ENCODE measurements around the gene HRG.

HRG gene

GRCh38 chr3:186653984-186654383, 11.8 kb upstream of the HRG start:
- 0 out of 2 replicates have a peak, but pooled peaks cover 3% of the 10 kb centered on the region for H3K9me3 ChIP-seq (ENCODE audit: insufficient read depth, low read depth, low read length)
- no peak overlapping the region for H3K4me3 ChIP-seq (ENCODE audit: low read length)
- 34% methylated on average over 6 of the region's 6 CpGs for WGBS
- H3K9ac ChIP-seq (ENCODE audit: low read depth, low read length): no peak overlapping the region
- 0 out of 2 replicates have a peak, but pooled peaks cover 2% of the 10 kb centered on the region for H3K36me3 ChIP-seq (ENCODE audit: insufficient read depth, low read length)
- H3K4me1 ChIP-seq (ENCODE audit: insufficient read depth, low read length): peaks cover 8% of the 10 kb centered on the region
- no peak overlapping the region for H3K27ac ChIP-seq (ENCODE audit: low read depth, low read length)
- no peaks in the 10 kb centered on the region for H3K27me3 ChIP-seq (ENCODE audit: insufficient read depth, low read length)

- Histone ChIP-seq H3K9ac (ENCODE audit: low read depth, low read length) (peak overlapping the region; percentile 40; the same call in 1 of the 2 replicates), H3K27ac (ENCODE audit: low read depth, low read length) (peak overlapping the region; percentile 76), H3K36me3 (ENCODE audit: insufficient read depth, low read length) (no peaks in the 10 kb centered on the region), H3K4me3 (ENCODE audit: low read length) (no peak overlapping the region), H3K4me1 (ENCODE audit: insufficient read depth, low read length) (peaks cover 25% of the 10 kb centered on the region), H3K9me3 (ENCODE audit: insufficient read depth, low read depth, low read length) (no peaks in the 10 kb centered on the region), H3K27me3 (ENCODE audit: insufficient read depth, low read length) (no peaks in the 10 kb centered on the region)
- 11% methylated on average over 7 of the region's 7 CpGs for WGBS
Measured at GRCh38 chr3:186663361-186664118, 2.3 kb upstream of the HRG start.

DNA sequence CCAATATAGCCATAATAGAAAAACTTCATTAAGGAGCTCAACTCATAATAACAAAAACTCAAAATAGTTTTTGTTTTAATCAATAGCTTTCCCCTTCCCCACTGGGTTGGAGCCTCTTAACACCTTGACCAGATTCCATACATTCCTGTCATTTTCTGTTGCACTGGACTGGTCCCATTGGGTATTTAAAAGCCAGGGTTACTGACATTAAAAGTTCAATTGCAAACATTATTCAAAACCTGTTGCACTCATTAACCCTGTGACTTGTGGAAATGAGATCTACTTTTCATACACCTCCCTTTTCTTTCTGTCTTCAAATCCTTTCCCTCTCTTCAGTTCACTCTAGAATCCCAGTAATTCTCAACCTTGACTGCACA, 1.7 kb upstream of the HRG start:
- Histone ChIP-seq H3K36me3 (ENCODE audit: insufficient read depth, low read length) (no peaks in the 10 kb centered on the region), H3K27ac (ENCODE audit: low read depth, low read length) (peak overlapping the region; percentile 76), H3K4me1 (ENCODE audit: insufficient read depth, low read length) (peaks cover 25% of the 10 kb centered on the region), H3K9ac (ENCODE audit: low read depth, low read length) (no peak overlapping the region), H3K4me3 (ENCODE audit: low read length) (no peak overlapping the region), H3K9me3 (ENCODE audit: insufficient read depth, low read depth, low read length) (no peaks in the 10 kb centered on the region), H3K27me3 (ENCODE audit: insufficient read depth, low read length) (no peaks in the 10 kb centered on the region)

DNA sequence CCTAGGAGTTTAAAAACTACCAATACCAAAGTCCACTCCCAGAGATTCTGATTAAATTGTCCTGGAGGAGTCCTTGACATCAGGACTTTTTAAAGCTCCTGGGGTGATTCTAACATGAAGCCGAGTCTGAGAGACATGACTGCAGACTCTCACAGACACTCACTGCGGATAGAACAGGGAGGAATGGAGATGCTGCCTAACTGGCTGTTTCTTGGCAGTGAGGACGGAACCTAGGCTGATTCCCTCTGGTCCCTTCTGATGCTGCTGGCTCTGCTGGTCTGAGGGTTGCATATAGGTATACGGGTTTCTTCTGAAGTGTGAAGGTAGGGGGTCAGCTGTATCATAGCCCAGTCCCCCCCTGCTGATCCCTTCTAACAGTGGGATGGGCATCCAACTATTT, 1.3 kb upstream of the HRG start:
- WGBS: 46% methylated on average over 4 of the region's 4 CpGs
- peak overlapping the region; percentile 66 for H3K27ac ChIP-seq (ENCODE audit: low read depth, low read length)
- H3K4me3 ChIP-seq (ENCODE audit: low read length): no peak overlapping the region
- H3K36me3 ChIP-seq (ENCODE audit: insufficient read depth, low read length): no peaks in the 10 kb centered on the region
- no peak overlapping the region for H3K9ac ChIP-seq (ENCODE audit: low read depth, low read length)
- H3K27me3 ChIP-seq (ENCODE audit: insufficient read depth, low read length): no peaks in the 10 kb centered on the region
- H3K4me1 ChIP-seq (ENCODE audit: insufficient read depth, low read length): peaks cover 25% of the 10 kb centered on the region
- no peaks in the 10 kb centered on the region for H3K9me3 ChIP-seq (ENCODE audit: insufficient read depth, low read depth, low read length)

GRCh38 chr3:186668426-186668825, 2.6 kb downstream of the HRG start:
- Histone ChIP-seq H3K9ac (ENCODE audit: low read depth, low read length) (no peak overlapping the region), H3K4me1 (ENCODE audit: insufficient read depth, low read length) (peaks cover 24% of the 10 kb centered on the region), H3K36me3 (ENCODE audit: insufficient read depth, low read length) (no peaks in the 10 kb centered on the region), H3K4me3 (ENCODE audit: low read length) (no peak overlapping the region), H3K27ac (ENCODE audit: low read depth, low read length) (no peak overlapping the region), H3K27me3 (ENCODE audit: insufficient read depth, low read length) (no peaks in the 10 kb centered on the region), H3K9me3 (ENCODE audit: insufficient read depth, low read depth, low read length) (no peaks in the 10 kb centered on the region)
- WGBS: 77% methylated on average over 6 of the region's 6 CpGs

DNA sequence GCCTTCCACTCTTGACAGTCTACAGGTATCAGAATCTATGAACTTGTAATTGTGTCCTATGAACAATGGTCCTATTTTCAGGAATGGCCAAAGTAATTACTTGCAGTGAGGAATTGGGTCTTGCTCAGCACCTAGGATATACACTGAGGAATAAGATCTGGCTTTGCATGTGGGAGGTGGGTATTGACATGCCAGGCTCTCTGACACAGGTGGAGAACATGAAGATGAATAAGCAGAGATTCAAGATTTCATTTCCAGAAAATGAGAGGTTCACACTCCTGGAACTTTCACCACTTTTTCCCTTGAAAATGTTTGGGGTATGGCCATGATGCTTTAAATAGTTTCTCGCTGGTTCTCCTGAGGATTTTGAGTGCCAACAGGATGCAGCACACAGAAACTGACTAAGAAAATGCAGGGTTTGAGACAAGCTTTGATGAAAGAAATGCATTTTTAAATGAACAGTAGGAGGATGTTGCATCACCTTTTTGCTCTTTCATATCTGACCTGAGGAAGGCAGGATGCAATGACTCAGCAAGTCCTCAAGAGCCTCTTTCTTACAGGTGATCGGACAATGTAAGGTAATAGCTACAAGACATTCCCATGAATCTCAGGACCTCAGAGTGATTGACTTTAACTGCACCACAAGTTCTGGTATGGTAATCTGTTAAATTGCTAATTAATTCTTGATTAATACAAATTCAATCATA, 3.7 kb downstream of the HRG start:
- H3K27me3 ChIP-seq (ENCODE audit: insufficient read depth, low read length): no peaks in the 10 kb centered on the region
- H3K9ac ChIP-seq (ENCODE audit: low read depth, low read length): no peak overlapping the region
- H3K4me1 ChIP-seq (ENCODE audit: insufficient read depth, low read length): peaks cover 13% of the 10 kb centered on the region
- H3K4me3 ChIP-seq (ENCODE audit: low read length): no peak overlapping the region
- H3K27ac ChIP-seq (ENCODE audit: low read depth, low read length): no peak overlapping the region
- 93% methylated on average over 2 of the region's 2 CpGs for WGBS
- no peaks in the 10 kb centered on the region for H3K9me3 ChIP-seq (ENCODE audit: insufficient read depth, low read depth, low read length)
- no peaks in the 10 kb centered on the region for H3K36me3 ChIP-seq (ENCODE audit: insufficient read depth, low read length)

GRCh38 chr3:186670155-186670554, 4.3 kb downstream of the HRG start:
- Histone ChIP-seq H3K4me1 (ENCODE audit: insufficient read depth, low read length) (peaks cover 9% of the 10 kb centered on the region; the same call in 1 of the 2 replicates), H3K27me3 (ENCODE audit: insufficient read depth, low read length) (no peaks in the 10 kb centered on the region), H3K9ac (ENCODE audit: low read depth, low read length) (no peak overlapping the region), H3K9me3 (ENCODE audit: insufficient read depth, low read depth, low read length) (no peaks in the 10 kb centered on the region), H3K27ac (ENCODE audit: low read depth, low read length) (no peak overlapping the region), H3K4me3 (ENCODE audit: low read length) (no peak overlapping the region), H3K36me3 (ENCODE audit: insufficient read depth, low read length) (no peaks in the 10 kb centered on the region)

DNA sequence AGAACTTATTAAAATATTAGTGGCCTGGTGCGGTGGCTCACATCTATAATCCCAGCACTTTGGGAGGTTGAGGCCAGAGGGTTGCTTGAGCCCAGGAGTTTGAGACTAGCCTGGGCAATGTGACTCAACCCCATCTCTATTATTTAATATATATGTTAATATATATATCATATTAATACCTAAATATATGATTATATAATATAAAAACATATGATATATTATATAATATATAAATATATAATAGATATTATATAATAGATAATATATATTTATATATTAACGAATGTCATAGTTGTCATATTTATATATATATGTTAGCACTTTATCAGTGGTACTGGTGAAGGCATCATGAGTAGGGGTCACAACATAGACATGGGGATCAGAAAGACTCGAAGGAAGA, 5.2 kb downstream of the HRG start:
- Histone ChIP-seq H3K4me1 (ENCODE audit: insufficient read depth, low read length) (0 out of 2 replicates have a peak, but pooled peaks cover 4% of the 10 kb centered on the region), H3K27ac (ENCODE audit: low read depth, low read length) (no peak overlapping the region), H3K27me3 (ENCODE audit: insufficient read depth, low read length) (no peaks in the 10 kb centered on the region), H3K4me3 (ENCODE audit: low read length) (no peak overlapping the region), H3K9ac (ENCODE audit: low read depth, low read length) (no peak overlapping the region), H3K9me3 (ENCODE audit: insufficient read depth, low read depth, low read length) (no peaks in the 10 kb centered on the region), H3K36me3 (ENCODE audit: insufficient read depth, low read length) (no peaks in the 10 kb centered on the region)
- WGBS: 100% methylated on average over 1 of the region's 3 CpGs

GRCh38 chr3:186678604-186679003, 12.8 kb downstream of the HRG start:
- H3K27ac ChIP-seq (ENCODE audit: low read depth, low read length): no peak overlapping the region
- H3K9ac ChIP-seq (ENCODE audit: low read depth, low read length): no peak overlapping the region
- no peak overlapping the region for H3K4me3 ChIP-seq (ENCODE audit: low read length)
- H3K4me1 ChIP-seq (ENCODE audit: insufficient read depth, low read length): no peaks in the 10 kb centered on the region
- H3K27me3 ChIP-seq (ENCODE audit: insufficient read depth, low read length): no peaks in the 10 kb centered on the region
- H3K36me3 ChIP-seq (ENCODE audit: insufficient read depth, low read length): no peaks in the 10 kb centered on the region
- no peaks in the 10 kb centered on the region for H3K9me3 ChIP-seq (ENCODE audit: insufficient read depth, low read depth, low read length)

DNA sequence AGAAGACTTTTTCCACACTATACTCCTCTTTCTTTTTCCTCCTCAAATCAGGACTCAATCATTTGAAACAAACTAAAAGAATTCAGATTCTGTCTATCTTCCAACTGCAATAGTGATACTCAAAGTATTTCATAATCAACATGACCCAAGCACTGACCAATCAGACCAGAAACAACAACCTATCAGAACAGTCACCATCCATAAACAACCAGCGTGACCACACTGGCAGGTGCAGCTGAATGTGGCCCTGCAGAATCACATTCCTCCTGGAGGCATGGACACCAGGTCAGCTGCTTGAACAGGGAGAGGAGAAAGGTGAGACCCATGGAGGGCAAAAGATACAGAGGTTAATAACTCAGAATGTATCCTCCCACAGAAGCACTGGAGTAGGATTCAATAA, 13.3 kb downstream of the HRG start:
- Histone ChIP-seq H3K9ac (ENCODE audit: low read depth, low read length) (no peak overlapping the region), H3K4me3 (ENCODE audit: low read length) (no peak overlapping the region), H3K27ac (ENCODE audit: low read depth, low read length) (no peak overlapping the region), H3K4me1 (ENCODE audit: insufficient read depth, low read length) (no peaks in the 10 kb centered on the region), H3K36me3 (ENCODE audit: insufficient read depth, low read length) (no peaks in the 10 kb centered on the region), H3K9me3 (ENCODE audit: insufficient read depth, low read depth, low read length) (no peaks in the 10 kb centered on the region), H3K27me3 (ENCODE audit: insufficient read depth, low read length) (no peaks in the 10 kb centered on the region)
- 96% methylated on average over 1 of the region's 1 CpG for WGBS

GRCh38 chr3:186680869-186681268, 15.1 kb downstream of the HRG start:
- no peak overlapping the region for H3K9ac ChIP-seq (ENCODE audit: low read depth, low read length)
- no peak overlapping the region for H3K27ac ChIP-seq (ENCODE audit: low read depth, low read length)
- no peaks in the 10 kb centered on the region for H3K27me3 ChIP-seq (ENCODE audit: insufficient read depth, low read length)
- H3K4me1 ChIP-seq (ENCODE audit: insufficient read depth, low read length): no peaks in the 10 kb centered on the region
- peaks cover 9% of the 10 kb centered on the region for H3K9me3 ChIP-seq (ENCODE audit: insufficient read depth, low read depth, low read length)
- H3K4me3 ChIP-seq (ENCODE audit: low read length): no peak overlapping the region
- no peaks in the 10 kb centered on the region for H3K36me3 ChIP-seq (ENCODE audit: insufficient read depth, low read length)
- 100% methylated on average over 1 of the region's 1 CpG for WGBS

Data from HUES64 (cell line).